GM19043 (cell line): ENCODE measurements around the gene SEPSECS.

Experiments used
- ATAC-seq: cut with Tn5 transposase; IDR thresholded peaks from one replicate; pipeline ENCODE4 v1.9.1; 2021; ENCODE audit warnings: low read depth; ENCODE audit not compliant: unreplicated experiment

The SEPSECS gene

DNA sequence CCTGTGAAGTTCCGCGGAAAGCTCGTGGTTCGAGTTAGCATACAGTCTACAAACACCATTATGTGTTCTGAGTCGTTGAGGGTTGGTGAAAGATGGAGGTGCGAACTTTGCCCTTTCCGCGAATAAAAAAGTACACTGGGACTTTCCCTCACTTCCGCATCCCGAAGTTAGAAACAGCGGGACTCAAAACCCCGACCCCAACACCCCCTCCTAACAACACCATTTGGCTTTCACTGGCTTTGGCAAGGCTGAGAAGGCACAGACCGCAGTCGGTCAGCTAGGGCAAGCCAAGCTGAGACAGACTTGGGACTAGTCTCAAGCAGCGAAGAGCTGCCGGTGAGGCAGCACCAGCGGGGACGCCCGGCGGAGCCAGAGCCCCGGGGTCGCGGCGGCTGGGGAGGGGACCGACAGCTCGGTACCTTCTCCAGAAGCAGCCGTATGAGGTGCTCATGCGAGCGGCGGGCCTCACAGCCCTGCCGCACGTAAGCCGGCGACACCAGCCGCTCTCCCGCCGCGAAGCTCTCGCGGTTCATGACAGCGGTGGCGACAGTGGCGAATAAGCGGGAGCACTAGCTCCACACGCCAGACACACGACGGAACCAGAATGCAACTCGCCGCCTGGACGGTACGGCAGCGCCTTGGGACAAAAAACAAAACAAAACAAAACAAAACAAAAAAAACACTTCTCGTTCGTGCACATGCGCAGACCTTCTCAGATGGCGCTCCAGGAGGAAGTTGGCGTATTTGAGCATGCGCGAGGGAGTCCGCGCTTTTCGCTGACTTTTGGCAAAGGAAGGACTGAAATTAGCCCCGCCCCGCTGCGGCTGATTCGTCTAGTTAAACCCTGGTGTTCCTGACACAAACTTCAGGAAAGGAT lies at the start of gene SEPSECS:
Gene SEPSECS (minus strand): TSS at position 613 of the 877 bp plus-strand sequence. CDS start 80 bp downstream, at position 533.
- ATAC-seq = peak; percentile 82

GRCh38 chr4:25209702-25210101 lies 49.5 kb upstream of the SEPSECS start:
- no peak for ATAC-seq

DNA sequence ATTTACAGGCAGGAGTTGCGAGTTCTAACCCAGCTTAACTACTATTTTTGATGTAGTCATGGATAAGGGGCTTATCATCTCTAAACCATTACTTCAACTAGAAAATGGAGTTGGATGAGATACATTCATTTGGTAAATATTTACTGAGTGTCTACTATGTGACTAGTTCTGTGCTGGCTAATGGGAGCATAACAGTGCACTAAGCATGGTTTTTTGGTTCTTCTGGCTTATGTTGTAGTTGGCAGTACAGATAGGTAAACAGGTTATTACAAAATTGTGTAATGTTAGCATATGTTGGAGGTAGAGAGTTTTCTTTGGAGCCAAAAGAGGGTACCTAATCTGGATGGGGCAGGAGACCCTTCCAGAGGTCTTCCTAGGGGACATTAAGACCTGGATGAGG lies 47.7 kb upstream of the SEPSECS start:
- no peak for ATAC-seq

DNA sequence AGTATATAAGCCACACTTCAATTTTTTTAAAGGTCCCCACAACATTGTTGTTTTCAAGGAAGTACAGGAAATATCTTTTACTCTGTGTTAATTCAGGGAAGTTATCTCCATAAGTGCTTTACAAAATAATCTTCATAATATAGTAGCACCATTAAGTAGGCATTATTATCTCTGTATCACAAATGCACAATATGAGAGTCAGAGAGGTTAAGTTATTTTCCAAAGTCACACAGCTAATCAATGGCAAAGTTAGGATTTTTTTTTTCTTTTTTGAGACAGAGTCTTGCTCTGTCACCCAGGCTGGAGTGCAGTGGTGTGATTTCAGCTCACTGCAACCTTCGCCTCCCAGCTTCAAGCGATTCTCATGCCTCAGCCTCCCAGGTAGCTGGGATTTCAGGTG lies 38.5 kb upstream of the SEPSECS start:
- ATAC-seq = no peak

DNA sequence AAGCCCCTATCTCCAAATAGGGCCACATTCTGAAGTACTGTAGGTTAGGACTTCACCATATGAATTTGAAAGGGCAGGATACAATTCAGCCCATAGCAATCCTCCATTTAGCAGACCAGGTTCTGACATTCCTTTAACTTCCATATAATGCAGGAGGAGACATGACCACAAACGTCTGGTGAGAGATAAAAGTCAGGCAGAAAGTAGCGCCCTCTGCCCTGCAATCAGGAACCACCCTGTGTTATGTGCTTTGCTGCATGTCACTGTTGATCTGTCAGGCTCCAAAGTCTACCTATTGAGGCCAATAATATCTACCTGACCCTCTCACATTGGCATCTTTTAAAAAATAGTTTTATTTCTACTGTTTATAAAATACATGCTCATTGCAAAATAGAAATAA lies 30.2 kb upstream of the SEPSECS start:
- ATAC-seq = no peak

GRCh38 chr4:25184056-25184455 lies 23.8 kb upstream of the SEPSECS start:
- no peak for ATAC-seq

DNA sequence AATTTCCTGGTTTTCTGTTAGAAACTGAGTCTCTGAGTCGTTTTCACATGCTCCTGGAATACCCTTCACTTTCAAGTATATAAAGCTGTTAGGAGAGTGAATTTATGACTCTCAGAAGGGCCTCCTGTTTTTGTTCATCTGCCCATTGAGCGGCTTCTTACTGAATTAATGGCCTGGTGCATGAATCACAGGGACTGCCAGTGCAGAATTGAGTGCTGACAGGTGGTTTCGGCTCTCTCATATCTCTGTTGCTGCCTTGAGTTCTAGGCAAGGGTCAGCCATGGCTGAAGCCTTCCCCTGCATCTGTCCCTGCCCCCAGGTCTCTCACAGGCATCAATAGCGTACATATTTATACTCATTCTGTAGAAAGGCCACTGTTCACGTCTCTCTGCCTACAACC lies 22.7 kb upstream of the SEPSECS start:
- ATAC-seq = no peak

DNA sequence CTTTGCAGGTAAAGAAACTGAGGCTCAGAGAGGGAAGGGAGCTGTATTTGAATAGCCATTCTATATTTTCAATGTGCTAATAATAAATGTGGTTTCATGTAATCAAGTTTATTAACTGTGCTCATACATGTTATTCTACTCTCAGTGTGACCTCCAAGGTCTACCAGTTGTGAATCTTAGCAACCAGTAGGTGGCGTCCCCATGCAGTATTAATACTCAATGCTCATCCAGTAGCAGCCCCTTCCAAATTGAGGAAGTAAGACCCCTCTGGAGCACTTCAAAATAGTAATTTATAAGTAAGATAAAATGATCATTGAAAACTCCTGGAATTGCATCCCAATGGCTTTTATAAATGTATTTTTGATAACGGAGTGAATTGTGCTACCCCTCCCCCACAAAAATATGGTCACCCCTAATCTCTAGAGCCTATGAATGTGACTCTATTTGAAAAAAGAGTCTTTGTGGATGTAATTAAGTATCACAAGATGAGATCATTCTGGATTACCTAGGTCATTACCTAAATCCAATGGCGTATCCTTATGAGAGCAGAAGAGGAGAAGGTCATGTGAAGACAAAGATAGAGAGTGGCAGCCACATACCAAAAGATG lies 20.4 kb upstream of the SEPSECS start:
- ATAC-seq = peak; percentile 82

GRCh38 chr4:25178838-25179261 lies 18.6 kb upstream of the SEPSECS start:
- ATAC-seq = no peak

DNA sequence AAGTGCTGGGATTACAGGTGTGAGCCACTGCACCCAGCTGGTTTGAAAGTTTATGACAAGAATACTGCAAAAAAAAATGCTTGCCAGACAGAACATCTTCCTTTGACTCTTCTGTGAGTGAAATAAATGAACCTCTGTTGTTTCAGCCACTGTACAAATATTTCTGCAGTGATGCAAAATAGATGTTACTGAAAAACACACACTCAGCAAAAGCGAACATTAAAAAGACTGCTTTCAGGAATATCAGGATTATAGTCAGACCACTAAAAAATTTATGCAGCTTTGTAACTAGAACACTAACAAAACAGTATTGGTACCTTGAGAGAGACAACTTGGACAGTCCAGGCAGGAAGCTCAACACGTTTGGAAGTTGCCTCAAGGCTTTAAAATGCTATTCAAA lies 16.9 kb upstream of the SEPSECS start:
- ATAC-seq = no peak

- no peak for ATAC-seq
Measured at GRCh38 chr4:25174674-25175073, 14.4 kb upstream of the SEPSECS start.

DNA sequence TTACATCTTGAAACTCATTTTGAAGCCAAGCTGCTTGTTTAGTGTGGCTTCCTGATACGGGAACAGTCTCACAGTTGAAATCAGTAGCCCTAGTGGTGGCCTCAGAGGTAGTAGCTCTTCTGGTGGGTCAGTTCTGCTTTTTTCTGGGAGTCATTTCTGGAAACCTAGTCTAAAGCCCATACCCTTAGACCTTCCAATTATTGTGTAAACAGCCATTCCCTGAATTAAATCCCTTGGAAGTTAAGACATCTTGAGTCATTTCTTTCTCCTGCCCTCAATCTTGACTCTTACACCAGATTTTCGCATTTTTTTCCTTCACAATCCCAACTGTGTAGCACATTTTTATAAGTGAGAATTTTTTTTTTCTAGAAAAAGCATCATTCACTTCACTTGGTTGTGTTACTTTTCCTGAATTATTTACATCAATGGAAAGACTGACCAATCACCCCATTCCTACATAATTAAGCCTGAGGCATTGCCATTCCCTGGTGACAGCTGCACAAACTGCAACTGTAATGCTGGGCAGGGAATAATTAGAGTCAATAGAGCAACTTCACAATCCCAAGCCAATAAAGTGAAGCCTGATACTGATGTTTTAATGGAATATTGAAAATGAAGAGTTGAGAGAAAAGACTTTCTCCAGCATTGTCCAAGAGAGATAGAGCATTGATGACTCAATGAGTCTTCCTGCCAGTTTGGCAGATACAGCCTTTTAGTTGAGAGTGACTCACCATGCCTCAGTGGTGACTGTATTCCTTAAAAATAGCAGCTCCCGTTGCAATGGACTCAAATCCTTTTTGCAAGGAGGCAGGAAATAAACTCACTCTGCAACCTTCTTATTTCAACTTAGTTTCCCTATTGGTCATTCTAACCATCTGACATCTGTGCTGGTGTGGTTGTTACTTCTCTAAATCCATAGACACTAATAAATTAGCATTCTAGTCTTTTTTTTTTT lies 13.0 kb upstream of the SEPSECS start:
- peak; percentile 75 for ATAC-seq

DNA sequence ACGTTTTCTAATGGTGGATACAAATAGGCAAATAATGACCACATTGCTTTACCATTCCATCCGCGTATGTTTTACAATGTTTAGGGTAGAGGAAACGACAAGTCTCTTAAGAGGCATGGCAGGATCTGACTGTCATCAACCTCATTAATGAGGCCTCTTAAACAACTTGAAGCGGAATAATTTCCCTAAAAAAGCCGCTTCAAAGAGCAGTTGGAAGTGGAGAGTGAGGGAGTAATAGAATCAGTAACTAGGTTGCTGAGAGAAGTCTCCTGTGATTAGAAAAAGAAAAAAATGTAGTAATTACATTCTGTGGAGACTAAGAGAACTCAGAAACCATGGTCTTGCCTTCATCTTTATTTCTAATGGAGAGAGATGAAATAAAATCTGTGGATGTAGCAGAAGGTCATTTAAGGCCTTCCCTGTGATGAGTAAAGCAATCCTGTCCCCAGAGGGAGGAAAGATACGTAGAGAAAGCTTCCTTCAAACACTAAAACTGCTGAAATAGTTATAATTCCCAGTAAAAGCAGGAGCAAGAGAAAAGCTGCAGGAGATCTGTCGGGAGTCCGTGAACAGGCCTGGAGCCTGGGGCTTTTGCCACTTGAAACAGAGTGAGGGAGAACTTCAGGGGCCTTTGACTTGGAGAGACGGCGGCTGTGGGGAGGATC lies 11.1 kb upstream of the SEPSECS start:
- no peak for ATAC-seq

DNA sequence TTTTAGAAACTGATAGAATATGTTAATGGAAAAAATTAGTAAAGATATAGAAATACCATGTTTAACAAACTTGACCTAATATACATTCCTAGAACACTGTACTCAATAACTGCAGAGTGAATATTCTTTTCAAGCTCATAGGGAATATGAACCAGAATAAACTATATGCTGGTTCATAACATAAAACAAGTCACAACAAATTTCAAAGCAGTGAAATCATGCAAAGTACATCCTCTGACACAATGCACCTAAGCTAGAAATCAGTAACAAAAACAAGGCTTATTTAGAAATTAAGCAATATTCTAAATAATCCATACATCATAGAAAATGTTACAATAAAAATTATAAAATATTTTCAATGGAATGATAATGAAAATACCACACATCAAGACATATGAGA lies 9.2 kb upstream of the SEPSECS start:
- no peak for ATAC-seq

GRCh38 chr4:25165916-25166315 lies 5.7 kb upstream of the SEPSECS start:
- no peak for ATAC-seq

DNA sequence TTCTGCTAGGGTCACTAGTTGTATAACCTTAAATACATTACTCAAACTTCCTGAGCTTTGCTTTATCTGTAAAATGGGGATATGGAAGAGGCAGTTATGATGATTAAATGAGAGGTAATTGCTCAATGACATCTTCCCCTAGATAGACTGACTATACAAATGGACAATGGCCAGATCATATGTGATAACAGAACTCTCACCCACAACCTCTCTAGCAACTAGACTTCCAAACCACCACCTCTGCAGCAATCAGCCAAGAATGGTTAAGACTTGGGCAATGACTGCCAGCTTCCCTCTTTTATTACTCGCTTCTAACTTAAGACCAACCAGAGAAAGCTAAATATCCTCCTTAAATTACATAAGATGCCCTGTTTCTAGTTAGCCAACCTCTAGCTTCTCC lies 2.9 kb upstream of the SEPSECS start:
- no peak for ATAC-seq

- no peak for ATAC-seq
Measured at GRCh38 chr4:25162566-25162965, 2.3 kb upstream of the SEPSECS start.

- no peak for ATAC-seq
Measured at GRCh38 chr4:25161593-25161950, 1.3 kb upstream of the SEPSECS start.

- peak; percentile 30 for ATAC-seq
Measured at GRCh38 chr4:25160714-25161592, 704 bp upstream of the SEPSECS start.

- no peak for ATAC-seq
Measured at GRCh38 chr4:25158817-25159216, 1.4 kb downstream of the SEPSECS start.
